Spleen (tissue), 7 donors: ENCODE results near the gene HMX1.

ENCODE experiments used
- POLR2A ChIP-seq, 3 donors: fragments of 450-650 bp; IDR thresholded peaks; one replicate each; pipeline ENCODE4 v1.5.1; 2017; ENCODE audit warnings: antibody characterized with exemption in 3 of 3, mild to moderate bottlenecking in 1 of 3
- POLR2AphosphoS5 ChIP-seq, 3 donors: sonication (generic); formaldehyde crosslinking; IDR thresholded peaks; one replicate each; pipeline ENCODE4 v1.5.1; 2017; ENCODE audit warnings: antibody characterized with exemption in 3 of 3
- TF ChIP-seq, protein P1 (sequence below), 11 experiments: fragments of 200-600 bp in 7 of 11; fragments of 450-650 bp in 4 of 11; sonication (generic) in 4 of 11; IDR thresholded peaks in 8 of 11; conservative IDR thresholded peaks in 3 of 11; 1 replicate in 7 of 11; 2 replicates in 4 of 11; pipeline versions ENCODE4 v1.4.0 to v1.8.0; 2016 to 2021; ENCODE audit warnings: antibody characterized with exemption in 11 of 11, inconsistent platforms in 4 of 11, mild to moderate bottlenecking in 1 of 11
- donor health status: DM: no; HTN: no; CAD: no; lungs with moderate emphysema.
- donor health status: DM: no; HTN: no; CAD: no.
- donor health status: DM: no; HTN: no; CAD: no.

DNA sequence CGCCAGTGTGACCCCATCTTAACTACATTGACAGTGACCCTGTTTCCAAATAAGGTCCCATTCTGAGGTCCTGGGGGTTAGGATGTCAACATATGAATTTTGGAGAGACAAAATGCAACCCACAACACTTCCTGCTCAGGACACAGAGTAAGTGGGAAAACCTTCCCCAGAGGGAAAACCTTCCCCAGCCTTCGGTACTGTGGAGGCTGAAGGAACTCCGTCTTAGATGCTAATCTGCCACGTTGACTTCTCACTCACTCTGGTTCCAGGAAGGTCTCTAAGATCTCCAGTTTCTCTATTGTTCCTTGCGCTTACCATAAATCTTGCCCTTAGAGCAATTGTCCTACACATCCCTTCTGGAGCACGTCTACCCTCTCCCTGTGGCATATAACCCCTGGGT lies 29.7 kb upstream of the HMX1 start:
- no peak for TF ChIP-seq POLR2A (IDR thresholded peaks at IDR 0.05)
- TF ChIP-seq, protein P1, sequence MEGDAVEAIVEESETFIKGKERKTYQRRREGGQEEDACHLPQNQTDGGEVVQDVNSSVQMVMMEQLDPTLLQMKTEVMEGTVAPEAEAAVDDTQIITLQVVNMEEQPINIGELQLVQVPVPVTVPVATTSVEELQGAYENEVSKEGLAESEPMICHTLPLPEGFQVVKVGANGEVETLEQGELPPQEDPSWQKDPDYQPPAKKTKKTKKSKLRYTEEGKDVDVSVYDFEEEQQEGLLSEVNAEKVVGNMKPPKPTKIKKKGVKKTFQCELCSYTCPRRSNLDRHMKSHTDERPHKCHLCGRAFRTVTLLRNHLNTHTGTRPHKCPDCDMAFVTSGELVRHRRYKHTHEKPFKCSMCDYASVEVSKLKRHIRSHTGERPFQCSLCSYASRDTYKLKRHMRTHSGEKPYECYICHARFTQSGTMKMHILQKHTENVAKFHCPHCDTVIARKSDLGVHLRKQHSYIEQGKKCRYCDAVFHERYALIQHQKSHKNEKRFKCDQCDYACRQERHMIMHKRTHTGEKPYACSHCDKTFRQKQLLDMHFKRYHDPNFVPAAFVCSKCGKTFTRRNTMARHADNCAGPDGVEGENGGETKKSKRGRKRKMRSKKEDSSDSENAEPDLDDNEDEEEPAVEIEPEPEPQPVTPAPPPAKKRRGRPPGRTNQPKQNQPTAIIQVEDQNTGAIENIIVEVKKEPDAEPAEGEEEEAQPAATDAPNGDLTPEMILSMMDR (IDR thresholded peaks at IDR 0.05 in 8 of 11, conservative IDR thresholded peaks at IDR 0.05 in 3 of 11), result no peak
- no peak for TF ChIP-seq POLR2AphosphoS5 (IDR thresholded peaks at IDR 0.05)
